ENCODE data around the gene VEZT.

VEZT gene

GRCh38 chr12:95212586-95212985 is 5.0 kb upstream of the VEZT start:
- Histone ChIP-seq H3K36me3 (ENCODE audit: control insufficient read depth, insufficient read depth, low read length) (peaks cover 22% of the 10 kb centered on the region), H3K9me3 (ENCODE audit: control insufficient read depth, insufficient read depth, low read length) (no peaks in the 10 kb centered on the region), H3K4me3 (ENCODE audit: low read depth, low read length) (no peak overlapping the region), H3K27ac (ENCODE audit: low read depth, low read length) (no peak overlapping the region), H3K4me1 (ENCODE audit: control insufficient read depth, insufficient read depth, low read length) (peaks cover 40% of the 10 kb centered on the region), H3K9ac (ENCODE audit: low read depth, low read length) (no peak overlapping the region), H3K27me3 (ENCODE audit: control insufficient read depth, insufficient read depth, low read length) (no peaks in the 10 kb centered on the region)

GRCh38 chr12:95213119-95213518 is 4.5 kb upstream of the VEZT start:
- Histone ChIP-seq H3K27ac (ENCODE audit: low read depth, low read length) (no peak overlapping the region), H3K9me3 (ENCODE audit: control insufficient read depth, insufficient read depth, low read length) (no peaks in the 10 kb centered on the region), H3K4me1 (ENCODE audit: control insufficient read depth, insufficient read depth, low read length) (peaks cover 36% of the 10 kb centered on the region), H3K9ac (ENCODE audit: low read depth, low read length) (no peak overlapping the region), H3K36me3 (ENCODE audit: control insufficient read depth, insufficient read depth, low read length) (peaks cover 22% of the 10 kb centered on the region), H3K4me3 (ENCODE audit: low read depth, low read length) (no peak overlapping the region), H3K27me3 (ENCODE audit: control insufficient read depth, insufficient read depth, low read length) (no peaks in the 10 kb centered on the region)

- peaks cover 17% of the 10 kb centered on the region for H3K36me3 ChIP-seq (ENCODE audit: control insufficient read depth, insufficient read depth, low read length)
- no peak overlapping the region for H3K4me3 ChIP-seq (ENCODE audit: low read depth, low read length)
- H3K9ac ChIP-seq (ENCODE audit: low read depth, low read length) = no peak overlapping the region
- H3K9me3 ChIP-seq (ENCODE audit: control insufficient read depth, insufficient read depth, low read length) = no peaks in the 10 kb centered on the region
- H3K27me3 ChIP-seq (ENCODE audit: control insufficient read depth, insufficient read depth, low read length) = no peaks in the 10 kb centered on the region
- no peak overlapping the region for H3K27ac ChIP-seq (ENCODE audit: low read depth, low read length)
- H3K4me1 ChIP-seq (ENCODE audit: control insufficient read depth, insufficient read depth, low read length) = peaks cover 31% of the 10 kb centered on the region
Observed at GRCh38 chr12:95213928-95214327, 3.7 kb upstream of the VEZT start.

GRCh38 chr12:95214466-95214865 is 3.1 kb upstream of the VEZT start:
- H3K9me3 ChIP-seq (ENCODE audit: control insufficient read depth, insufficient read depth, low read length) = no peaks in the 10 kb centered on the region
- H3K36me3 ChIP-seq (ENCODE audit: control insufficient read depth, insufficient read depth, low read length) = peaks cover 13% of the 10 kb centered on the region
- H3K27ac ChIP-seq (ENCODE audit: low read depth, low read length) = no peak overlapping the region
- H3K4me3 ChIP-seq (ENCODE audit: low read depth, low read length) = no peak overlapping the region
- no peak overlapping the region for H3K9ac ChIP-seq (ENCODE audit: low read depth, low read length)
- H3K4me1 ChIP-seq (ENCODE audit: control insufficient read depth, insufficient read depth, low read length) = peaks cover 30% of the 10 kb centered on the region
- no peaks in the 10 kb centered on the region for H3K27me3 ChIP-seq (ENCODE audit: control insufficient read depth, insufficient read depth, low read length)

- peak overlapping the region; percentile 99 for H3K27ac ChIP-seq (ENCODE audit: low read depth, low read length)
Observed at GRCh38 chr12:95215949-95216348, 1.7 kb upstream of the VEZT start.

GRCh38 chr12:95216711-95217376 is 763 bp upstream of the VEZT start:
- H3K27ac ChIP-seq (ENCODE audit: low read depth, low read length) = peak overlapping the region; percentile 99
- no peaks in the 10 kb centered on the region for H3K27me3 ChIP-seq (ENCODE audit: control insufficient read depth, insufficient read depth, low read length)
- peak overlapping the region; percentile 99 for H3K4me3 ChIP-seq (ENCODE audit: low read depth, low read length)
- 0 out of 2 replicates have a peak, but pooled peaks cover 2% of the 10 kb centered on the region for H3K36me3 ChIP-seq (ENCODE audit: control insufficient read depth, insufficient read depth, low read length)
- no peaks in the 10 kb centered on the region for H3K9me3 ChIP-seq (ENCODE audit: control insufficient read depth, insufficient read depth, low read length)
- H3K4me1 ChIP-seq (ENCODE audit: control insufficient read depth, insufficient read depth, low read length) = peaks cover 32% of the 10 kb centered on the region
- H3K9ac ChIP-seq (ENCODE audit: low read depth, low read length) = peak overlapping the region; percentile 92

More at GRCh38 chr12:95215949-95216348, 1.7 kb upstream of the VEZT start:
- H3K27me3 ChIP-seq (ENCODE audit: control insufficient read depth, insufficient read depth, low read length) = no peaks in the 10 kb centered on the region
- H3K9ac ChIP-seq (ENCODE audit: low read depth, low read length) = peak overlapping the region; percentile 92
- 0 out of 2 replicates have a peak, but pooled peaks cover 3% of the 10 kb centered on the region for H3K36me3 ChIP-seq (ENCODE audit: control insufficient read depth, insufficient read depth, low read length)
- peak overlapping the region; percentile 99 for H3K4me3 ChIP-seq (ENCODE audit: low read depth, low read length)
- no peaks in the 10 kb centered on the region for H3K9me3 ChIP-seq (ENCODE audit: control insufficient read depth, insufficient read depth, low read length)
- peaks cover 32% of the 10 kb centered on the region for H3K4me1 ChIP-seq (ENCODE audit: control insufficient read depth, insufficient read depth, low read length)

- H3K27ac ChIP-seq (ENCODE audit: low read depth, low read length) = peak overlapping the region; percentile 99
- peak overlapping the region; percentile 98 for H3K9ac ChIP-seq (ENCODE audit: low read depth, low read length)
- peaks cover 32% of the 10 kb centered on the region for H3K4me1 ChIP-seq (ENCODE audit: control insufficient read depth, insufficient read depth, low read length)
- peak overlapping the region; percentile 99 for H3K4me3 ChIP-seq (ENCODE audit: low read depth, low read length)
- 0 out of 2 replicates have a peak, but pooled peaks cover 2% of the 10 kb centered on the region for H3K36me3 ChIP-seq (ENCODE audit: control insufficient read depth, insufficient read depth, low read length)
- no peaks in the 10 kb centered on the region for H3K9me3 ChIP-seq (ENCODE audit: control insufficient read depth, insufficient read depth, low read length)
- H3K27me3 ChIP-seq (ENCODE audit: control insufficient read depth, insufficient read depth, low read length) = no peaks in the 10 kb centered on the region
Observed at GRCh38 chr12:95218150-95219133, 835 bp downstream of the VEZT start.

GRCh38 chr12:95220190-95220589 is 2.6 kb downstream of the VEZT start:
- H3K27me3 ChIP-seq (ENCODE audit: control insufficient read depth, insufficient read depth, low read length) = no peaks in the 10 kb centered on the region
- peak overlapping the region; percentile 99; the same call in 1 of the 2 replicates for H3K4me3 ChIP-seq (ENCODE audit: low read depth, low read length)
- H3K4me1 ChIP-seq (ENCODE audit: control insufficient read depth, insufficient read depth, low read length) = peaks cover 21% of the 10 kb centered on the region
- no peaks in the 10 kb centered on the region for H3K9me3 ChIP-seq (ENCODE audit: control insufficient read depth, insufficient read depth, low read length)
- H3K9ac ChIP-seq (ENCODE audit: low read depth, low read length) = no peak overlapping the region
- H3K36me3 ChIP-seq (ENCODE audit: control insufficient read depth, insufficient read depth, low read length) = peaks cover 17% of the 10 kb centered on the region
- no peak overlapping the region for H3K27ac ChIP-seq (ENCODE audit: low read depth, low read length)

GRCh38 chr12:95220726-95221125 is 3.1 kb downstream of the VEZT start:
- H3K4me3 ChIP-seq (ENCODE audit: low read depth, low read length) = no peak overlapping the region
- H3K36me3 ChIP-seq (ENCODE audit: control insufficient read depth, insufficient read depth, low read length) = peaks cover 20% of the 10 kb centered on the region
- H3K9me3 ChIP-seq (ENCODE audit: control insufficient read depth, insufficient read depth, low read length) = no peaks in the 10 kb centered on the region
- no peaks in the 10 kb centered on the region for H3K27me3 ChIP-seq (ENCODE audit: control insufficient read depth, insufficient read depth, low read length)
- no peak overlapping the region for H3K27ac ChIP-seq (ENCODE audit: low read depth, low read length)
- H3K4me1 ChIP-seq (ENCODE audit: control insufficient read depth, insufficient read depth, low read length) = peaks cover 17% of the 10 kb centered on the region
- H3K9ac ChIP-seq (ENCODE audit: low read depth, low read length) = no peak overlapping the region

GRCh38 chr12:95224202-95225170 is 6.9 kb downstream of the VEZT start:
- Histone ChIP-seq H3K36me3 (ENCODE audit: control insufficient read depth, insufficient read depth, low read length) (peaks cover 21% of the 10 kb centered on the region), H3K27ac (ENCODE audit: low read depth, low read length) (no peak overlapping the region), H3K9ac (ENCODE audit: low read depth, low read length) (no peak overlapping the region), H3K27me3 (ENCODE audit: control insufficient read depth, insufficient read depth, low read length) (no peaks in the 10 kb centered on the region), H3K4me3 (ENCODE audit: low read depth, low read length) (no peak overlapping the region), H3K9me3 (ENCODE audit: control insufficient read depth, insufficient read depth, low read length) (no peaks in the 10 kb centered on the region), H3K4me1 (ENCODE audit: control insufficient read depth, insufficient read depth, low read length) (peaks cover 13% of the 10 kb centered on the region)

Data from HUES48 (cell line).